Activated CD4-positive, alpha-beta memory T cell treated with anti-CD3 and anti-CD28 coated beads for 36 hours (primary cell): ENCODE data around the gene CPZ. TPM values are rescaled to one million over a fixed set of nuclear protein-coding genes. Genes with fewer than 3 reads are reported as not detected.

Experiments
- CTCF ChIA-PET: fragments of 350-600 bp; sonication (Branson Sonifier 250); formaldehyde crosslinking; loops from one replicate; lab custom pipeline; 2021; ENCODE audit warnings: antibody characterized with exemption, inconsistent platforms; lab: Charles Lee
- POLR2A ChIA-PET: fragments of 350-600 bp; sonication (Branson Sonifier 250); formaldehyde crosslinking; loops from one replicate; lab custom pipeline; 2021; ENCODE audit warnings: antibody characterized with exemption; lab: Charles Lee
- DNase-seq: peaks from one replicate; pipeline ENCODE4 v3.0.0-alpha.2; 2020
- H3K27ac Mint-ChIP-seq: one replicate; pipeline ENCODE4 v1.8.0; 2021; ENCODE audit warnings: mixed read lengths
- H3K27me3 Mint-ChIP-seq: one replicate; pipeline ENCODE4 v1.8.0; 2021; ENCODE audit warnings: mixed read lengths
- H3K36me3 Mint-ChIP-seq: one replicate; pipeline ENCODE4 v1.8.0; 2021; ENCODE audit warnings: mixed read lengths
- H3K4me1 Mint-ChIP-seq: one replicate; pipeline ENCODE4 v1.8.0; 2021; ENCODE audit warnings: low read depth, mixed read lengths
- H3K4me3 Mint-ChIP-seq: one replicate; pipeline ENCODE4 v1.8.0; 2021; ENCODE audit warnings: mild to moderate bottlenecking, mixed read lengths
- H3K9me3 Mint-ChIP-seq: one replicate; pipeline ENCODE4 v1.8.0; 2021; ENCODE audit warnings: mixed read lengths
- intact Hi-C: fragments of 100-400 bp; cut with micrococcal nuclease; formaldehyde crosslinking; loops from one replicate; pipeline ENCODE4 v1.15.1; 2023
- total RNA-seq, 2 experiments: library from RNA; stranded (reverse); gene quantifications; one replicate each; pipeline ENCODE4 v1.2.3, GENCODE V29; 2021

The CPZ gene
- total RNA-seq, 2 experiments from 2014 or later, result not detected

GRCh38 chr4:8641931-8642650, 49.5 kb downstream of the CPZ start:
- H3K4me3 Mint-ChIP-seq, result no peak overlapping the region
- no peak overlapping the region for H3K27ac Mint-ChIP-seq
- intact Hi-C loops, result no loop called here
- no peaks in the 10 kb centered on the region for H3K27me3 Mint-ChIP-seq
- no peaks in the 10 kb centered on the region for H3K4me1 Mint-ChIP-seq
- POLR2A ChIA-PET, result no interaction called here
- CTCF ChIA-PET, result no interaction called here
- no peaks in the 10 kb centered on the region for H3K9me3 Mint-ChIP-seq
- H3K36me3 Mint-ChIP-seq, result no peaks in the 10 kb centered on the region
- no peak for DNase-seq

GRCh38 chr4:8642651-8643321, 50.2 kb downstream of the CPZ start:
- no peaks in the 10 kb centered on the region for H3K27me3 Mint-ChIP-seq
- no peaks in the 10 kb centered on the region for H3K4me1 Mint-ChIP-seq
- H3K27ac Mint-ChIP-seq, result no peak overlapping the region
- POLR2A ChIA-PET, result no interaction called here
- intact Hi-C loops, result no loop called here
- H3K4me3 Mint-ChIP-seq, result no peak overlapping the region
- CTCF ChIA-PET, result no interaction called here
- H3K36me3 Mint-ChIP-seq, result no peaks in the 10 kb centered on the region
- no peak for DNase-seq
- no peaks in the 10 kb centered on the region for H3K9me3 Mint-ChIP-seq

GRCh38 chr4:8643441-8643840, 50.9 kb downstream of the CPZ start:
- Mint-ChIP-seq H3K27me3 (no peaks in the 10 kb centered on the region), H3K4me1 (no peaks in the 10 kb centered on the region), H3K4me3 (no peak overlapping the region), H3K36me3 (no peaks in the 10 kb centered on the region), H3K9me3 (no peaks in the 10 kb centered on the region), H3K27ac (no peak overlapping the region)
- DNase-seq, result no peak
- ChIA-PET POLR2A (no interaction called here), CTCF (no interaction called here)
- intact Hi-C loops, result no loop called here

- CTCF ChIA-PET, result no interaction called here
- Mint-ChIP-seq H3K27me3 (no peaks in the 10 kb centered on the region), H3K27ac (no peak overlapping the region), H3K36me3 (no peaks in the 10 kb centered on the region), H3K4me3 (no peak overlapping the region), H3K9me3 (no peaks in the 10 kb centered on the region), H3K4me1 (no peaks in the 10 kb centered on the region)
- POLR2A ChIA-PET, result no interaction called here
- no peak for DNase-seq
- intact Hi-C loops, result no loop called here
These were observed 51.4 kb downstream of the CPZ start for GRCh38 chr4:8643986-8644385.

- Mint-ChIP-seq H3K27ac (no peak overlapping the region), H3K4me3 (no peak overlapping the region), H3K36me3 (no peaks in the 10 kb centered on the region), H3K9me3 (no peaks in the 10 kb centered on the region), H3K27me3 (no peaks in the 10 kb centered on the region), H3K4me1 (no peaks in the 10 kb centered on the region)
- intact Hi-C loops, result no loop called here
- ChIA-PET POLR2A (no interaction called here), CTCF (no interaction called here)
- no peak for DNase-seq
These were observed 51.9 kb downstream of the CPZ start for GRCh38 chr4:8644461-8644891.

GRCh38 chr4:8644966-8645752, 52.6 kb downstream of the CPZ start:
- POLR2A ChIA-PET, result no interaction called here
- no peak for DNase-seq
- no peak overlapping the region for H3K4me3 Mint-ChIP-seq
- no peaks in the 10 kb centered on the region for H3K9me3 Mint-ChIP-seq
- H3K36me3 Mint-ChIP-seq, result no peaks in the 10 kb centered on the region
- H3K27ac Mint-ChIP-seq, result no peak overlapping the region
- H3K4me1 Mint-ChIP-seq, result no peaks in the 10 kb centered on the region
- CTCF ChIA-PET, result no interaction called here
- intact Hi-C loops, result no loop called here
- no peaks in the 10 kb centered on the region for H3K27me3 Mint-ChIP-seq

- Mint-ChIP-seq H3K9me3 (no peaks in the 10 kb centered on the region), H3K36me3 (no peaks in the 10 kb centered on the region), H3K27me3 (no peaks in the 10 kb centered on the region), H3K4me1 (no peaks in the 10 kb centered on the region), H3K4me3 (no peak overlapping the region), H3K27ac (no peak overlapping the region)
- ChIA-PET CTCF (no interaction called here), POLR2A (no interaction called here)
- no peak for DNase-seq
- intact Hi-C loops, result no loop called here
These were observed 53.2 kb downstream of the CPZ start for GRCh38 chr4:8645753-8646124.

- Mint-ChIP-seq H3K9me3 (no peaks in the 10 kb centered on the region), H3K4me1 (no peaks in the 10 kb centered on the region), H3K4me3 (no peak overlapping the region), H3K36me3 (no peaks in the 10 kb centered on the region), H3K27ac (no peak overlapping the region), H3K27me3 (no peaks in the 10 kb centered on the region)
- ChIA-PET POLR2A (no interaction called here), CTCF (no interaction called here)
- intact Hi-C loops, result no loop called here
- no peak for DNase-seq
These were observed 53.9 kb downstream of the CPZ start for GRCh38 chr4:8646296-8647093.

GRCh38 chr4:8647094-8647570, 54.6 kb downstream of the CPZ start:
- no peaks in the 10 kb centered on the region for H3K27me3 Mint-ChIP-seq

GRCh38 chr4:8647626-8648025, 55.1 kb downstream of the CPZ start:
- CTCF ChIA-PET, result no interaction called here
- no peaks in the 10 kb centered on the region for H3K36me3 Mint-ChIP-seq
- DNase-seq, result no peak
- H3K9me3 Mint-ChIP-seq, result no peaks in the 10 kb centered on the region
- no peak overlapping the region for H3K27ac Mint-ChIP-seq
- intact Hi-C loops, result no loop called here
- H3K27me3 Mint-ChIP-seq, result no peaks in the 10 kb centered on the region
- POLR2A ChIA-PET, result no interaction called here
- no peaks in the 10 kb centered on the region for H3K4me1 Mint-ChIP-seq
- no peak overlapping the region for H3K4me3 Mint-ChIP-seq

More at GRCh38 chr4:8647094-8647570, 54.6 kb downstream of the CPZ start:
- Mint-ChIP-seq H3K4me1 (no peaks in the 10 kb centered on the region), H3K36me3 (no peaks in the 10 kb centered on the region), H3K9me3 (no peaks in the 10 kb centered on the region), H3K27ac (no peak overlapping the region), H3K4me3 (no peak overlapping the region)
- POLR2A ChIA-PET, result no interaction called here
- CTCF ChIA-PET, result no interaction called here
- no peak for DNase-seq
- intact Hi-C loops, result no loop called here

GRCh38 chr4:8648296-8648695, 55.7 kb downstream of the CPZ start:
- Mint-ChIP-seq H3K27me3 (no peaks in the 10 kb centered on the region), H3K4me1 (no peaks in the 10 kb centered on the region), H3K36me3 (no peaks in the 10 kb centered on the region), H3K27ac (no peak overlapping the region), H3K4me3 (no peak overlapping the region), H3K9me3 (no peaks in the 10 kb centered on the region)
- intact Hi-C loops, result no loop called here
- DNase-seq, result no peak
- POLR2A ChIA-PET, result no interaction called here
- CTCF ChIA-PET, result no interaction called here
